GM18502 (cell line): ENCODE data around the gene CST11.

Experiments used
- ATAC-seq: cut with Tn5 transposase; IDR thresholded peaks from one replicate; pipeline ENCODE4 v1.9.1; 2021; ENCODE audit warnings: mild to moderate bottlenecking; ENCODE audit not compliant: unreplicated experiment, poor library complexity

CST11 gene

DNA sequence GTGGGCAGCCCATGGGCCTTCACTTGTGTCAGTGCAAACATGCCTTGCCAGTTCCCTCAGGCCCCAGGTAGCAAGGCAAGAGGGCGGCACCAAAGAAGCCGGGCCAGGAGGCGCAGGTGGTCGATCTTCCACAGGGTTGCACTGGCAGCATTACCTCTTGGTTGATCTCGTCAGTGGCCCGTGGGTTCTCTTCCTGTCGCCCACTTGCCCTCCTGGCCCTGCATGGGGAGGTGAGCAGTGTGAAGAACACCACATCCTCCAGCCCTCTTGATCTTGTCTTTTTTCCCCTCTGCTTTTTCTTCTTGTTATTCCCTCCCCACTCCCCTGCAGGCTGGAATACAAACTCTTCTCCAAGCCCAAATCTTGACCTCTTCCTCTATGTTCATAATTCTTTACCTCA is 3.0 kb upstream of the CST11 start:
- no peak for ATAC-seq

DNA sequence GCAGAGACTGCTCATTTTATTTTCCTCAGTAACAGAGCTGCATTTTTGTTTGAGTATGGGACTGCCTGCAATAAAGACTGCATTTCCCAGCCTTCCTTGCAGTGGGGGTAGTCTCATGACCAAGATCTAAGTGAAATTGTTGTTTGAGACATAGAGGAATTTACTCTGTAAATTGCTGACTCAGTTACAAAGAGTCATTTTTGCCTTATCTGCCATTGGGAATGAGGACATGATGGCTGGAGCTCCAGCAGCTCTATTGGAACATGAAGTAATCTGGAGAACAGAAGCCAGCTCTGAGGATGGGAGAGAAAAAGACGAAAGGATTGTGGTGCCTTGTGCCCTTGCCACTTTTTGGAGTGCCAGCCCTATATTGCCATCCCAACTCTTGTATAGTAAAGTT is 2.1 kb upstream of the CST11 start:
- no peak for ATAC-seq

DNA sequence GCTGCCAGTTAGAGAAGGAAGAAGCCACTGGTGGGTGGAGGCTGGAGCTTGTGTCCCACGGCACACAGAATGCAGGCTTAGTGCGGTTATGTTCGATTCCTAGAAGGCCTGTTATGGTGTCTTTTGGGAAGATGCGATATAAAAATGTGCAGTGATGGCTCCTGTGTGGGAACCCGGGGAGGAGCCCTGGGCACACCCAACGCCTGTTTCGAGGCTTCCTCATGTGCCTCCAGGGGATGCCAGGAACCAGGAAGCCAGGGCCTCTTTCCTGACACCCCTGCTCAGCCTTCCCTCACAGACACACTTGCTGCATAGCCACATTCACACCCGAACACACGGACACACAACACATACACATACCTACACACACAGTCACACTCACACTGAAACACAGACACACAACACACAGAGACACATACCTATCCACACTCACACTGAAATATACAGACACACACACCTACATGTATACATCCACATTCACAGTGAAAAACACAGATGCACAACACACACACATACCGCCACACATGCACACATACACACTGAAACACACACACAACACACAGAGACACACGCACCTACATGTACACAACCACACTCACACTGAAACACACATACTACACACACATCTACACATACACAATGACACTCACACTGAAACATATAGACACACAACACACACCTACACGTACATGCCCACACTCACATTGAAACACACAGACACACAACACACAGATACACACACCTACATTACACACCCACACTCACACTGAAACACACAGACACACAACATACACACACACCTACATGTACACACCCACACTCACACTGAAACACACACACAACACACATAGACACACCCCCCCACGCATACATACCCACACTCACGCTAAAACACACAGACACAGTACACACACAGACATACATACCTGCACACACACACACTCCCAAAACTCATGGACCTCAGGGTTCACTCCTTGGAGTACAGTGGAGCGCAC is 1.2 kb upstream of the CST11 start:
- ATAC-seq = no peak

DNA sequence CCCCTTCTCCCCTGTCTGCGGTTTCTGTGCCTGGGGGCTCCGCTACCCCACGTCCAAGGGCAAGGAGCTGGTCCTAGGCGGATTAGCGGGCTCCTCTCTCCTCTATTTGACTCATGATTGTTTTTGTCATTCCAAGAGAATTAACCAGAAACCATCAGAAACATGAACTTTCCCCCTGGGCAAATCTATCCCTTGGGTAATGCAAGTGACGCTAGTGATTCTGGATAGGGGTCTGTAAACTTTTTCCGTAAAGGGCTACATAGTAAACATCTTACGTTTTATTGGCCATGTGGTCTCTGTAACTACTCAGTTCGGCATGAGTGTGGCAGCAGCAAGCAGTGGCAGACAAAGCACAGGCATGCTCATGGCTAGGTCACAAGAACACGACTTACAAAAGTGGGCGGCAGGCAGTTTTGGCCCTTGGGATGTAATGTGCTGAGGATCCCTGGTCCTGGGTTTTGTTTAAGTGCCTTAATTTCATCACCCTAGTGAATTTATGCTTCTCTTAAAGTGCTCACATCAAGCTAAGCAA is 654 bp downstream of the CST11 start:
- ATAC-seq = no peak

DNA sequence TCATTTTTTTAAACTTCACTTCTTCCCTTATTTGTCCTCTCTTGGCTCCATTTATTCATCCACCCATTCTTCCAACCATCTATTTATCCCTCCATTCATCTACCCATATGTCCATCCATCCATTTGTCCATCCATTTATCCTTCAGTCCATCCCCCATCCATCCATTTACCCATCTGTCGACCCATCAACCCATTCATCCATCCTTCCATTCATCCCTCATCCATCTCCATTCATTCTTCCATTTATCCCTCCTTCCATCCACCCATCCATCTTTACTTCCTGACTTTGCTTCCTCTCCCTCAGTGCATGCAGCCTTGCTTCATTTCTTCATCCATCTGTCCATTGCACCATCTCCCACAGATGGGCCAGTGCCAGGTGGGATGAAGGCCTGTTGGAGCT is 1.8 kb downstream of the CST11 start:
- no peak for ATAC-seq

DNA sequence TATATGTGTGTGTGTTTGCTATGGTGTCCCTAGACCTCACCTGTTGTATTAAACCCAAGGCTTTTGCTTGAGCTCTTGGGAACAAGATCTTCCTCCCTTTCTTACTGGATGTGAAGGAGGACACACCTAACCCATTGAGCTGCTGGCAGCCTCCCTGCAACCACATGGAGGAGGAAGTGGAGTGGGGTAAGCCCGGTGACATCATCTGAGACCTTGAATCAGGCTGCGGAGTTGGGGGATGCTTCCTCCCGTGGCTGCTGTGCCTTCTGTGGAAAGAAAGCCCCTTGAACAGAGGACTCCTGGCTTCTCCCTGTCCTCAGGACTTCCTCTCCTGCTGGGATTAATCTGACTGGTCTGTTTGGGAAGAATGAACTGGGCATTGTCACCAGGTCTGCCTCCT is 3.3 kb downstream of the CST11 start:
- no peak for ATAC-seq

DNA sequence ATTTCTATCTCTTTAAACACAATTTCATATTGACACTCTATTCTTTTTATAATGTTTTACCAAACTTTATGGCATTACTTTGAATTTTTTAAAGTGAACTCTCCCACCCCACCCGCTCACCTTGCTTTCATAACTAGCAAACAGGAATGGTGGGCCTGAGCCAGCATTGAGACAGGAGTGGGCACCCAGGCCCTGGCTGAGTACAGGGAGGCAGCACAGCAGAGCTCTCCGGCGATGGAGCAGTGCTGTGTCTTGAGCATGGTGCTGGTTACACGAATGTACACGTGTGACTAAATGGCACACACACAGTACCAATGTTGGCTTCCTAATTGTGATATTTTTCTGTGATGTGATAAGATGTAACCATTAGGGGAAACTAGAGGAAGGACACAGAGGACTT is 4.5 kb downstream of the CST11 start:
- ATAC-seq = no peak

DNA sequence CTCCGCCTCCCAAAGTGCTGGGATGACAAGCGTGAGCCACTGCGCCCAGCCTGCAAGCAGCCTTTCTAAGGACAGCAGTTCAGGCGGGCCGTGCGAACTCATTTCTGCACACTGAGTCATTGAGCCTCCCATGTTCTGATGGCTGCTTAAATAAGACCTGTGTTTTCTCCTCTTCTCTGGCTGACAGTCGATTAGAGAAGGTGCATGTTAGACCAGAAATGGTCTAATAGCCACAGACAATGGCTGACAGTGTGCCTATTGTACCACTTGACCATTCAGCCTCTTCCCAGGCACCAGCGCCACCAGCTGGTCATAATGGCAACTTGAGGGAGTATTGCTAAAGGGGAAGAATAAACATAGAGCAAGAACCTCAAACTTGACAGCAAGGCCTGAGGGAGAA is 6.2 kb downstream of the CST11 start:
- peak; percentile 63 for ATAC-seq

DNA sequence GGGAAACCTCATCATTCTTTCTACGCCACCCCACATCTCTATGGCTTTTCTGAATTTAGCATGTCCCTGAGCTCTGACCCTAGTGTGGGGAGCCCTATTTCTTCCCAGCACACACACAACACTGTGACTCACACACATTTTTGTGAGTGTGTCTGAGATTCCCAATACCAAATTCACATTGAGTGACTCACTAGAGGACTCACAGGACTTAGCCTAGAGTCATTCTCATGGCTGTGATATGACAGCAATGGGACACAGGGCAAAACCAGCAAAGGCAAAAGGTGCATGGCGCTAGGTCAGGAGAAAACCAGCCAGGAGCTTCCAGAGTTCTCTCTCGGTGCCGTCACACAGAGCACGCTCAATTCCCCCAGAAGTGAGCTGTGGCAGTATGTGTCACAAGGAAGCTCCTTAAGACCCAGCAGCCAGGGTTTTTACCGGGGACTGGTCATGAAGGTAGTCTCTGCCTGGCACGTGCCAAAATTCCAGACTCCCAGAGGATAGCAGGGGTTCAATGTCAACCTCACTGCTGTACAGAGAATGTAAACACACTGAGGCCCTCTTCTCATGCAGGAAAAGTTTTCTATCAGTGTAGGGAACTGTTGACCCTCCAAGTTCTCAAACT is 7.0 kb downstream of the CST11 start:
- ATAC-seq = no peak

DNA sequence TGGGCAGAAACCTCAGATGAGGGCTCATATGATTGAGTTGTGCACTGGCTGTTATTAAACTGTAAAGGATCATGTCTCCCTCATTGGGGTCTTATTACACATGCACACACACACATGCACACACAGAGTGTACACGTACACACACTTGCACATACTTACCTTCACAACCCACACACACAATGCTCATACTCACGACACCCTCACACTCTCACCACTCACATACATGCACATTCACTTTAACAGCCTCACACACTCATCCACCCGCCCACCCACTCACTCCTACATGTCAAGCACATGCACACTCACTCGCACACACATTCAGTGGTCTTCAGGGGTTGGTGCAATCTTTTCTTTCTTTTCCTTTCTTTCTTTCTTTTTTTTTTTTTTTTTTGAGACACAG is 7.8 kb downstream of the CST11 start:
- ATAC-seq = no peak

DNA sequence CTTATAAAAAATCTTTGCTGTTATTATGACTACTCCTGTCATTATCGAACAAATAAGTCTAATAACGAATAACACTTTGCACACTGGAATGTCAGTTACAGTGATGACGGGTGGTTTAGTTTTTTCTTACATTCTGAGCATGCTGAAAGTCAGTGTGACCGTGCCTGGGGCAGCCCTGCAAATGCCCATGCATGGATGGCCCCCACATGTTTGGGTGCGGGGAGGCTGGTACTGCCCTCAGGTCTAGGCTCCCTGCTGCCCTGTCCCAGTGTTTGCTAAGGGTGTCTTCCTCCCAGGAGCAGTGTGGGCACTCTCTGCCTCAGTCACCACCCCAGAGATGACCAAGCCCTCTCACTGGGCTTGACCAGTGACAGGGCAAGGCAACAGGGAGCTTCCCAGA is 10.2 kb downstream of the CST11 start:
- no peak for ATAC-seq

DNA sequence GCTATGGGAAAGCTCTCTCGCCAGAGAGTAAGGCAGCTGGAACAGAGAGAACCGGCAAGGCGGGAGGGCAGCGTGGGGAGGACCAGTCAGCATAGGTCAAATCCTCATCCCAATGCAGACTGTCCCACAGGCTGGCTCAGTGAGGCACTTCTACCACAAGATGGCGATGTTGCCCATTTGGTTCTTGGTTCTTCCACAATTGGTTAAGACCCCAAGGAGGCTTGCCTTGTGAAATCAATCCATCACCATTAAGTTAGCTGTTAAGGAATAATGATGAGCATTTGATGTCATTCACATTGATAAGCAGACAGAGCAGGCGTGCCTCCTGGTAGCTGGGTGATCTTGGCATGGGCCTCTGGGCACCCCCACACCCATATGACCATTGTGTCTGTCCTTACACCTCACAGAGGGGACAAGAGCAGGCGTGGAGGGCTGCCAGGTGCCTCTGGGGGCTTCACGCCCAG is 10.8 kb downstream of the CST11 start:
- peak; percentile 73 for ATAC-seq

DNA sequence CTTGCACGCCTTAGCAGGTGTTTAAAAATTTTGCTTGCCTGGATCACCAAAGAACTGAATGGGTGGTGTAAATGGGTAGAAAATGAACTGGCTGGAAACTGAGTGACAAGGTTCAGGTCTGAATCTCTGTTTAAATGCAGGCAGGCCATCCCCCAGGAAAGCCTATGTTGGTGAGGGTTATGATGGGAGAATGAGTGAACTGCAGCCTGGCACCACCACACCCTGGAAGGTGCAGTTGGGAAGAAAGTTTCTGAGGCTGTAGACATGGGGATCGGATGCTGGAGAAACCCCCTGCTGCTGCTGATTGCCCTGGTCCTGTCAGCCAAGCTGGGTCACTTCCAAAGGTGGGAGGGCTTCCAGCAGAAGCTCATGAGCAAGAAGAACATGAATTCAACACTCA is 12.7 kb downstream of the CST11 start:
- ATAC-seq = no peak

DNA sequence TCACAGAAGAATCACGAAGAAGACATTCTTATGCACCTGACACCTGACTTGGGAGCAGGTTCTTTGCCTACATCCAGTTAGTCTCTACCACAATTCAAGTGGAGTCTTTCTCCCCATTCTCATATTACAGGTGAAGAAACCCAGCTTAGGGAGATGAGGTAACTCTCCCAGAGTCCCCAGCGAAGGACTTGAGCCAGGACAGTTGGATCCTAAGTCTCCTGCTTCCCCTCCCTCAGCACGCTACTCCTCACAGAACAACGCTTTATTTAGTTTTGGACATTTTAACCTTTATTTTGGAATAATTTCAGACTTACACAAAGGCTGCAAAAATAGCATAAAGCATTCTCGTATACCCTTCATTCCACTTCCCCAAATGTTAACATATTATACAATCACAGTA is 14.0 kb downstream of the CST11 start:
- ATAC-seq = no peak

DNA sequence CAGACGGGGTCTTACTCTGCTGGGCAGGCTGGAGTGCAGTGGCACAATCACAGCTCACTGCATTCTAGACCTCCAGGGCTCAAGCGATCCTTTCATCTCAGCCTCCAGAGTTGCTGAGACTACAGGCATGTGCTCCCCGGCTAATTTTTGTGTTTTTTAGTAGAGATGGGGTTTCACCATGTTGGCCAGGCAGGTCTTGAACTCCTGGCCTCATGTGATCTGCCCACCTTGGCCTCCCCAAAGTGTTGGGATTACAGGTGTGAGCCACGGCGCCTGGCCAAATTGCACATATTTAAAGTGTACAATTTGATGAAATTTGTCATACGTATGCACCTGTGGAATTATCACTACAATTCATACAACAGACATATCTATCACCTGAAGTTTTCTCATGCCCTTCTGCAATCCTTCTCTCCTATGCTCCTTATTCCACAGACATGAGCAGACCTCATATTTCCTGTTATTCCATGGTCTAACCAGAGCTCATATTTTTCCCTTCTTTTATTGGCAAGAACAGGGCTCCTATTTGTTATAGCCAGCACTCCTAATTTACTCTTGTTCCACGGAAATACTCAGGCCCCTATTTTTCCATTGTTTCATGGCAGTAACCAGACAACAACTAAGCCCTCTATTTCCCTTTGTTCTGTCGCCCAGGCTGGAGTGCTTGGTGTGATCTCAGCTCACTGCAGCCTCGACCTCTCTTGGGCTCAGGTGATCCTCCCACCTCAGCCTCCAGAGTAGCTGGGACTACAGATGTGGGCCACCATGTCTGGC is 15.4 kb downstream of the CST11 start:
- ATAC-seq = no peak

DNA sequence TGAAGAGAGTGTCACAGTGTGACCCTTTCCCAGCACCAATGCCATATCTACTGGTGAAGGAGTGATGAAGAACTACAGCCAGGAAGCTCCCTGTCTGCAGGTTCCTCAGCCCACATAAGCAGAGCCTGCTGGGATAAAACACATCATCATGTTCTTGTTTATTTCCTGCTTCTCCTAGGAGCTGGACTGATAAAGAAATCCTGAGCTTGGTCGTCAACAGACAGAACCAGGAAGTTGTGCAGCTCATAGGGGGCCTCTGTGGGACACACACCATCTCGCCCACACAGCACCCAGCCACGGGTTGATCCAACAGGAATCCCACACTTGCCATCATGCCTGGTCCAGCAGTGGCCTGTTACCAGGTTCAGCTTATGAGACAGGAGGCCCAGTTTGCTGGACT is 16.0 kb downstream of the CST11 start:
- no peak for ATAC-seq

DNA sequence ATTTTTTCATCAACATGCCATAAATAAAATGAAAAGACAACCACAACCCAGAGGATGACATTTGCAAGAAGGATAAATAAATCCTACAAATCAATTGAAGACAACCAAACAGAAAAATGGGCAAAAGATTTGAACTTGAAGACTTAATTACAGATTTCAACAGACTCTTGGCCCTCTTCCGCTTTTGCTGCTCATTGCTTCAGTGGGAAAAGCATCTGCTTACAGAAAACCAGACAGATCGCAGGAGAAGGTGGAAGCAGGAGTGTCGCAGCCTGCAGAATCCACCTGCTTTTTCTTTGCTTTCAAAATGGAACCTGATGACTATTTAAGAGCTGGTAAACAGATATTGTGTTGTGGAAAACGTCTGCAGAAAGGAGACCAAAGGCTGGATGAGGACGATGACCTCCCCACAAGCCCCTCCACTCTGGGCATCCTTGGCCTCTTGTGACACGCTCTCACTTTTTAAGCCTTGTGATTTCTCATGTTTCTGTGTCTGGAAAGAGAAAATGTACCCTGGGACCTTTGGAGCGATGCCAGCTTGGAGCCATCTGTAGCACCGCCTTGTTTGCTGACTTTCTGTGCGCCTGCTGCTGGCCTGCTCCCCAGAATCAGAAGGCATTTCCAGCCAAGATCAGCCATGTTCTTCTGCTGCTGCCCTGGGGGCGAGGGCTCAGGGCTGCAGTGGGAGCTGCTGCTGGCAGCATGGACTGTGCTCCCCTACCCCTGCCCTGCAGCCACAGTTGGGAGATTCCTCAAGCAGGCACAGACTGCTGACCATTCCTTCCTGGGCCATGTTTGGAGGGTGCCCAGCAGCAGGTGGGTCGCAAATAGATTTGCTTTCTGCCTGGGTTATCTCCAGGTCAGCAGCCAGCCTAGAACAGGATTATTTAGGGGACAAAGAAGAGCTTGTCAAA is 16.8 kb downstream of the CST11 start:
- ATAC-seq = no peak

DNA sequence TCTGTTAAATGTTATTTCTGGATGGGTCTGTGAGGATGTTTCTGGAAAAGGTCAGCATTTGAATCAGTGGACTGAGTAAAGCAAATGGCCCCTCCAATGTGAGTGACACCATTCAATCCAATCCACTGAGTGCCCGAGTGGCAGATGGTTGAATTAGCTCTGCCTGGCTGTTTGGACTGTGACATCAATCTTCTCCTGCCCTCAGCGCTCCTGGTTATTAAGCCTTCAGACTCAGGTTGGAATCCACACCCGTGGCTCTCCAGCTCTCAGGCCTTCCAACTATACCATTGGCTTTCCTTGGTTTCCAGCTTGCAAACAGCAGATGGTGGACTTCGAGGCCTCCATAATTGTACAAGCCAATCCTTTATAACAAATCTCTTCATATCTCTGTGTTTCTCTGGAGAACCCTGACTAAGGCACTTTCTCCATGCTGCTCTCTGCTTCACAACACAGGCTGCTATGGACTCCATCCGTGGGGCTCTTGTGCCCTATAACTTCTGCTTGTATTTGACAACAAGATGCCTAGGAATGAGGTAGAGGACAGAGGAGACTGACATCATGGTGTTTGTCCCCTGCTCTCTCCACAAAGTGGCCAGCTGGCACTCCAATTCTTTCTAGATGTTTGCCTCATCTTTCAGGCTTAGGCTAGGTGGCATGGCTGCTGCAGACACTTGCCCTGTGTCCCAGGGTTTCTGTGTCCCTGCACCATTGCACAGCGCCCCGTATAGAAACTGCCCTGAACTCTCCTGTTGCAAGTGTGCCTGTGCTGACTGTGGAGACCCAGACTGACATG is 18.0 kb downstream of the CST11 start:
- no peak for ATAC-seq

DNA sequence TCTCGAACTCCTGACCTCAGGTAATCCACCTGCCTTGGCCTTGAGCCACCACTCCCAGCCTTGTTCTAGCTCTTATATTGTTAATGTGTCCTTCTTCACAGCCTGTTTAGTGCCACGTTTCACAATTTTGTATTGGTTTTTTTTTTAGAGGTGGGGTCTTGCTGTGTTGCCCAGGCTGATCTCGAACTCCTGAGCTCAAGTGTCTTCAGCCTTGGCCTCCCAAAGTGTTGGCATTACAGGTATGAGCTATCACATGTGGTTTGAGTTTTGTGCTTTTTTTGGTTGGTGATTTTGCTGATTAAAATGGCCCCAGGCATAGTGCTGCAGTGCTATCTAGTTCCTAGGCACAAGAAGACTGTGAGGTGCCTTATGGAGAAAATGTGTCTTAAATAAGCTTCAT is 19.0 kb downstream of the CST11 start:
- ATAC-seq = no peak
